Vagina (tissue), 2 donors: ENCODE measurements around the gene RBKS. TPM values are rescaled to one million over a fixed set of nuclear protein-coding genes. Genes with fewer than 3 reads are reported as not detected.

ENCODE experiments used
- DNase-seq, 2 donors: peaks; one replicate each; pipeline ENCODE4 v3.0.0-alpha.2; 2017; ENCODE audit errors: extremely low spot score in 2 of 2
- H3K27ac ChIP-seq: fragments of 200-600 bp; sonication (generic); one replicate; pipeline ENCODE4 v1.5.1; 2019
- H3K27me3 ChIP-seq: fragments of 200-600 bp; sonication (generic); one replicate; pipeline ENCODE4 v1.5.1; 2019
- H3K36me3 ChIP-seq, 2 donors: fragments of 200-600 bp; sonication (generic); one replicate each; pipeline ENCODE4 v1.5.1; 2017 to 2019
- H3K4me1 ChIP-seq: fragments of 200-600 bp; sonication (generic); one replicate; pipeline ENCODE4 v1.5.1; 2019
- H3K4me3 ChIP-seq, 2 donors: fragments of 200-600 bp; sonication (generic); 1 replicate in 1 of 2; 2 replicates in 1 of 2; pipeline ENCODE4 v1.5.1; 2016 to 2019
- H3K9me3 ChIP-seq: fragments of 200-600 bp; sonication (generic); one replicate; pipeline ENCODE4 v1.5.1; 2019
- CTCF ChIP-seq, 3 experiments: fragments of 450-650 bp in 2 of 3; fragments of 200-600 bp in 1 of 3; sonication (generic) in 1 of 3; IDR thresholded peaks; one replicate each; pipeline ENCODE4 v1.5.1; 2017 to 2019; ENCODE audit warnings: antibody characterized with exemption in 3 of 3, mild to moderate bottlenecking in 2 of 3, moderate library complexity in 2 of 3
- POLR2A ChIP-seq, 2 donors: fragments of 450-650 bp; IDR thresholded peaks; one replicate each; pipeline ENCODE4 v1.6.1; 2017; ENCODE audit warnings: antibody characterized with exemption in 2 of 2, mild to moderate bottlenecking in 2 of 2, moderate library complexity in 2 of 2
- POLR2AphosphoS5 ChIP-seq, 2 donors: sonication (generic); formaldehyde crosslinking; IDR thresholded peaks; one replicate each; pipeline ENCODE4 v1.9.0; 2017; ENCODE audit warnings: antibody characterized with exemption in 2 of 2, mild to moderate bottlenecking in 2 of 2, low read depth in 1 of 2; ENCODE audit not compliant: insufficient read depth in 1 of 2
- intact Hi-C: fragments of 100-400 bp; cut with DNase I; formaldehyde crosslinking; loops from one replicate; pipeline ENCODE4 v1.15.1; 2023
- total RNA-seq: library from RNA; depleted of rRNA; stranded (reverse); fragments of >200 nt; gene quantifications from one replicate; pipeline ENCODE4 v1.2.3, GENCODE V29; 2016

Gene RBKS
- total RNA-seq, 1 donor from 2014 or later: 2.2 TPM

GRCh38 chr2:27855476-27855875 lies 34.7 kb downstream of the RBKS start:
- Histone ChIP-seq H3K27ac (no peak overlapping the region), H3K27me3 (no peaks in the 10 kb centered on the region), H3K9me3 (no peaks in the 10 kb centered on the region), H3K4me1 (no peaks in the 10 kb centered on the region), H3K4me3 (no peak overlapping the region), H3K36me3 (no peaks in the 10 kb centered on the region)
- TF ChIP-seq POLR2A (IDR thresholded peaks at IDR 0.05) (no peak), CTCF (IDR thresholded peaks at IDR 0.05) (no peak), POLR2AphosphoS5 (IDR thresholded peaks at IDR 0.05; ENCODE audit: insufficient read depth in 1 of 2, low read depth in 1 of 2) (no peak)
- no peak for DNase-seq
- intact Hi-C loops: no loop called here

GRCh38 chr2:27854229-27854862 lies 35.8 kb downstream of the RBKS start:
- intact Hi-C loops: no loop called here
- DNase-seq: no peak

GRCh38 chr2:27852691-27853090 lies 37.5 kb downstream of the RBKS start:
- H3K27ac ChIP-seq: no peak overlapping the region
- intact Hi-C loops: no loop called here

More at GRCh38 chr2:27854229-27854862, 35.8 kb downstream of the RBKS start:
- H3K27ac ChIP-seq: no peak overlapping the region
- H3K4me1 ChIP-seq: no peaks in the 10 kb centered on the region
- H3K36me3 ChIP-seq: no peaks in the 10 kb centered on the region
- no peaks in the 10 kb centered on the region for H3K27me3 ChIP-seq
- TF ChIP-seq CTCF (IDR thresholded peaks at IDR 0.05) (no peak), POLR2A (IDR thresholded peaks at IDR 0.05) (no peak), POLR2AphosphoS5 (IDR thresholded peaks at IDR 0.05; ENCODE audit: insufficient read depth in 1 of 2, low read depth in 1 of 2) (no peak)
- no peaks in the 10 kb centered on the region for H3K9me3 ChIP-seq
- no peak overlapping the region for H3K4me3 ChIP-seq

GRCh38 chr2:27849558-27850205 lies 40.5 kb downstream of the RBKS start:
- DNase-seq: no peak
- TF ChIP-seq CTCF (IDR thresholded peaks at IDR 0.05): no peak
- TF ChIP-seq POLR2AphosphoS5 (IDR thresholded peaks at IDR 0.05; ENCODE audit: insufficient read depth in 1 of 2, low read depth in 1 of 2): no peak
- TF ChIP-seq POLR2A (IDR thresholded peaks at IDR 0.05): no peak
- H3K27me3 ChIP-seq: no peaks in the 10 kb centered on the region
- intact Hi-C loops: no loop called here
- no peaks in the 10 kb centered on the region for H3K36me3 ChIP-seq
- H3K4me3 ChIP-seq: no peak overlapping the region
- H3K9me3 ChIP-seq: no peaks in the 10 kb centered on the region
- no peak overlapping the region for H3K27ac ChIP-seq
- no peaks in the 10 kb centered on the region for H3K4me1 ChIP-seq

More at GRCh38 chr2:27852691-27853090, 37.5 kb downstream of the RBKS start:
- no peaks in the 10 kb centered on the region for H3K36me3 ChIP-seq
- DNase-seq: no peak
- no peak overlapping the region for H3K4me3 ChIP-seq
- no peaks in the 10 kb centered on the region for H3K4me1 ChIP-seq
- H3K9me3 ChIP-seq: no peaks in the 10 kb centered on the region
- TF ChIP-seq POLR2A (IDR thresholded peaks at IDR 0.05) (no peak), CTCF (IDR thresholded peaks at IDR 0.05) (no peak), POLR2AphosphoS5 (IDR thresholded peaks at IDR 0.05; ENCODE audit: insufficient read depth in 1 of 2, low read depth in 1 of 2) (no peak)
- no peaks in the 10 kb centered on the region for H3K27me3 ChIP-seq

- H3K27me3 ChIP-seq: no peaks in the 10 kb centered on the region
- TF ChIP-seq POLR2AphosphoS5 (IDR thresholded peaks at IDR 0.05; ENCODE audit: insufficient read depth in 1 of 2, low read depth in 1 of 2) (no peak), CTCF (IDR thresholded peaks at IDR 0.05) (no peak), POLR2A (IDR thresholded peaks at IDR 0.05) (no peak)
- intact Hi-C loops: no loop called here
- H3K27ac ChIP-seq: no peak overlapping the region
- H3K4me1 ChIP-seq: no peaks in the 10 kb centered on the region
- DNase-seq: no peak
- H3K9me3 ChIP-seq: no peaks in the 10 kb centered on the region
- H3K36me3 ChIP-seq: no peaks in the 10 kb centered on the region
- H3K4me3 ChIP-seq: no peak overlapping the region
Observed at GRCh38 chr2:27847333-27847732, 42.9 kb downstream of the RBKS start.
